ENCODE data around the gene KRT16. TPM values are rescaled to one million over a fixed set of nuclear protein-coding genes. Genes with fewer than 3 reads are reported as not detected.
"Not testable (repeated sequence)": the region's sequence is repeated elsewhere in the genome, so short reads cannot be mapped to it uniquely, and the experiment has no call there.

The KRT16 gene
- total RNA-seq, 1 donor from 2014 or later = not detected

DNA sequence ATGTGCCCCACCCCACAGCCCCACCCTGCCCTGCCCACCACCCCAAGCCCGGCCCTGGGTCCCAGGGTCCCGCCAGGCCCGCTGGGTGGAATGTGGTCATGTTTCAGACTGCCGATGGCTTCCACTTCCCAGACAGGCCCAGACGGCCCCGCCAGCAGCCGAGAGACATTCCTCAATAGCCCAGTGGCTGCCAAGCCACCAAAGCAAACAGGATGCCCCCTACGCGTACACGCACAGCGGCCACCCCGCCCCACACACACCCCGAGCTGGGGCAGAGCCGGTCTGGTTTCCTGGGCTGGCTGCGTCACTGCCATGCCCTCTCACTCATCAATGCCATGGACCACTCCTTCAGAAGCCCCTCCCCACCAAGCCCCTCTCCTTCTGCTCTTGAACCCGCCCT, 13.0 kb upstream of the KRT16 start:
- Mint-ChIP-seq H3K4me1 (ENCODE audit: unreplicated experiment) (peaks cover 2% of the 10 kb centered on the region), H3K27me3 (ENCODE audit: unreplicated experiment) (peaks cover 14% of the 10 kb centered on the region), H3K9me3 (ENCODE audit: unreplicated experiment) (no peaks in the 10 kb centered on the region), H3K4me3 (ENCODE audit: unreplicated experiment) (no peak overlapping the region), H3K27ac (ENCODE audit: unreplicated experiment) (no peak overlapping the region), H3K36me3 (ENCODE audit: low read depth, unreplicated experiment) (no peaks in the 10 kb centered on the region)
- TF ChIP-seq, protein P1, sequence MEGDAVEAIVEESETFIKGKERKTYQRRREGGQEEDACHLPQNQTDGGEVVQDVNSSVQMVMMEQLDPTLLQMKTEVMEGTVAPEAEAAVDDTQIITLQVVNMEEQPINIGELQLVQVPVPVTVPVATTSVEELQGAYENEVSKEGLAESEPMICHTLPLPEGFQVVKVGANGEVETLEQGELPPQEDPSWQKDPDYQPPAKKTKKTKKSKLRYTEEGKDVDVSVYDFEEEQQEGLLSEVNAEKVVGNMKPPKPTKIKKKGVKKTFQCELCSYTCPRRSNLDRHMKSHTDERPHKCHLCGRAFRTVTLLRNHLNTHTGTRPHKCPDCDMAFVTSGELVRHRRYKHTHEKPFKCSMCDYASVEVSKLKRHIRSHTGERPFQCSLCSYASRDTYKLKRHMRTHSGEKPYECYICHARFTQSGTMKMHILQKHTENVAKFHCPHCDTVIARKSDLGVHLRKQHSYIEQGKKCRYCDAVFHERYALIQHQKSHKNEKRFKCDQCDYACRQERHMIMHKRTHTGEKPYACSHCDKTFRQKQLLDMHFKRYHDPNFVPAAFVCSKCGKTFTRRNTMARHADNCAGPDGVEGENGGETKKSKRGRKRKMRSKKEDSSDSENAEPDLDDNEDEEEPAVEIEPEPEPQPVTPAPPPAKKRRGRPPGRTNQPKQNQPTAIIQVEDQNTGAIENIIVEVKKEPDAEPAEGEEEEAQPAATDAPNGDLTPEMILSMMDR (IDR thresholded peaks at IDR 0.05; ENCODE audit: unreplicated experiment) = no peak
- no peak for DNase-seq (ENCODE audit: low spot score)

DNA sequence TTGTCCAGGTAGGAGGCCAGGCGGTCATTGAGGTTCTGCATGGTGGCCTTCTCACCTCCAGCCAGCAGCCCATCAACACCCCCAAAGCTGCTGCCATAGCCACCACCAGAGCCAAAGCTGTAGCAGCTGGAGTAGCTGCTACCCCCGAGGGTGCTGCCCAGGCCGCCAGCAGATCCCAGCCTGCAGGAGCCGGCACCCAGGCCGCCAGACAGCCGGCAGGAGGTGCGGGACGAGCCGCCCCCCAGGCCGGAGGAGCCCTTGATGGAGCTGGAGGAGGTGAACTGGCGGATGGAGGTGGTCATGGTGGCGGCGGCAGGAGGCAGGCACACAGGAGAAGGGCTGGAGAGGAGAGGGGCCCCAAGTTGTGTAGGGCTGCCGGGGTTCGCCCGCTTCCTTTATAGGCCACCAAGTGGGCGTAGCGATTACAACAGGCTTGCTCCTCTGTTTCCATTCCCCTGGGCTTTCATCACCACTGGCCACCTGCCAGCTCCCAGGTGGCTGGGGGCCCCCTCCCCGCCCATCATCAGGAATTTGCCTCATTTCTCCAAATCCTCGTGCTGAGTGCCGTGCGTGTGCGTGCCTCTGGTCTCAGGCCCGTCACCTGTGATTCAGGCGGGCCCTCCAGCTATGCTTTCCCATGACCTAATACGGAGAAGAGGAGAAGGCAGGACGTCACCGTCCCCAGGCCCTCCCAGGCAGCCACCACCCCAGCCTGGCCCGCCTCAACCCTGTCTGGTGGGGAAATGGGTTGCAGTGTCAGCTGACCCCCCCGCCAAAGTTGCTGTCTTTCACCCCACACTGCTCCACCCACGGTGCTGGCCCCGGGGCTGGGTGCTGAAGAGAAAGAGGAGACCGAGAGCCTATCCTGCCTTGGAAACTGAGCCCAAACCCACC, 11.9 kb upstream of the KRT16 start, which contains the start of gene KRT17:
KRT17 (minus strand) TSS at position 368 of the 894 bp plus-strand sequence; CDS start at position 302, 66 bp downstream.
- H3K27ac Mint-ChIP-seq (ENCODE audit: unreplicated experiment) = no peak within 1 kb of the TSS
- H3K27me3 Mint-ChIP-seq (ENCODE audit: unreplicated experiment) = peaks cover 14% of the 10 kb centered on the region

DNA sequence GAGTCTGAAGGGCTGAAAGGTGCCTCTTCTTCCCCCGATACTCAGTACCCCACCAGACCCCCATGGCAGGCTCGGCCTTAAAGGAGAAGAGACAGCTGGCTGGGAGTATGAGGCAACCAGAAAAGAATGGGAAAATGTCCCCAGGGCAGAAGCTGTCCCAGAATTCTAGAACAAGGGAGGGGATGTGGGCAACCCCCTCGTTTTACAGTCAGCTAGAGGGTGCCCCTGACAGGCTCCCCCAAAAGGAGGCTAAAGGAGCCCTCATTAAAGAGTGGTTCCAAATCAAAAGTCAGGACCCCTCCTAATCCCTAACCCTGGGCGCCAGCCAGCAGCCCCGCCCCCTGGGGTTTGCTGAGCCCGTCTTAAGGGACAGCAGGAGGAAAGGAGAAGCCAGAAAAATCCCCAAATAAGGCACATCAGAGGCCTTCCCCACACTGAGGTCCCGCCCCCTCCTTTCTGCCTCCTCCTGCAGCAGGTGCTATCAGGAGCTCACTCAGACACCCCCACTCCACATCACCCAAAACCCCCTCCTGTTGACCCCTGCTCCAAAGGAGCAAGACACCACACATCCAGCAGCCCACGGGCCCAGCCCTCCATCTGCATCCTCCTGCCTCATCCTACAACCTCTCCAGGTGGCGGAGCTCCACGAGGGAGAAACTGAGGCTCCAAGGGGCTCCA, 10.8 kb upstream of the KRT16 start:
- H3K4me1 Mint-ChIP-seq (ENCODE audit: unreplicated experiment); DNase-seq (ENCODE audit: low spot score); H3K4me3 Mint-ChIP-seq (ENCODE audit: unreplicated experiment); H3K9me3 Mint-ChIP-seq (ENCODE audit: unreplicated experiment); H3K36me3 Mint-ChIP-seq (ENCODE audit: low read depth, unreplicated experiment); H3K27ac Mint-ChIP-seq (ENCODE audit: unreplicated experiment): not testable (repeated sequence)
- H3K27me3 Mint-ChIP-seq (ENCODE audit: unreplicated experiment) = peaks cover 14% of the 10 kb centered on the region

More for the DNA sequence above, 11.9 kb upstream of the KRT16 start, which contains the start of gene KRT17:
- DNase-seq (ENCODE audit: low spot score) = no peak
- peaks cover 2% of the 10 kb centered on the region for H3K4me1 Mint-ChIP-seq (ENCODE audit: unreplicated experiment)
- H3K36me3 Mint-ChIP-seq (ENCODE audit: low read depth, unreplicated experiment) = no peaks in the 10 kb centered on the region
- no peaks in the 10 kb centered on the region for H3K9me3 Mint-ChIP-seq (ENCODE audit: unreplicated experiment)
- no peak within 1 kb of the TSS for H3K4me3 Mint-ChIP-seq (ENCODE audit: unreplicated experiment)
- TF ChIP-seq, protein P1 (IDR thresholded peaks at IDR 0.05; ENCODE audit: unreplicated experiment) = no peak

DNA sequence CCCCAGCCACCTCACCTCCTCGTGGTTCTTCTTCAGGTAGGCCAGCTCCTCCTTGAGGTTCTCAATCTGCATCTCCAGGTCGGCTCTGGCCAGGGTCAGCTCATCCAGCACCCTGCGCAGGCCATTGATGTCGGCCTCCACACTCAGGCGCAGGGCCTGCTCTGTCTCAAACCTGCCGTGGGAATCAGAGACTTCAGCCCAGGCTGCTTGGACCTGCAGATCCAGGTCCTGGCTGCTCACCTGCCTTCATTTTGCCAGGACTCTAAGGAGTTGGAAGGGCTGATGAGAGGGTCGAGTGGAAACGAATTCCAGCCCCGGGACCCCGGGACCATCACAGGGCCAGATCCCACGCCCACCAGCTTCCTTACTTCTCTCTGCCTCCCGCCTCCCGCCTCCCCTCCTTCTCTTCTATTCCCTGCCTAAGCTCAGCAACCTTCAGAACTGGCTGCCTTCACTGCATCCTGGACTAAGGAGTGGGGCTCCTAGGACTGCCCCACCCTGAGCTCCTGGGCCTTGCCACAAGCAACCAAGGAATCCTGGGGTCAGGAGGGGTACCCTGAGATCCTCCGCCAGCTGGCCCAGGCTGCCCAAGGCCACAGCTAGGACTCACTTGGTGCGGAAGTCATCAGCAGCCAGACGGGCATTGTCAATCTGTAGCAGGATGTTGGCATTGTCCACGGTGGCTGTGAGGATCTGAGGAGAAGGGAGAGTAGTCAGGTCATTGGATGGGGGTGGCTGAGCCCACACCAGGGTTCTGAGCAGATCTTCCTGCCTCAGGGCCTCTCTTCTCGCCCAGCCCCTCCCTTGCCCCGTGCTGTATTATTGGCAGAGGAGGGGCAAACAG, 10.0 kb upstream of the KRT16 start:
- H3K27ac Mint-ChIP-seq (ENCODE audit: unreplicated experiment); H3K9me3 Mint-ChIP-seq (ENCODE audit: unreplicated experiment); DNase-seq (ENCODE audit: low spot score); H3K36me3 Mint-ChIP-seq (ENCODE audit: low read depth, unreplicated experiment); H3K4me1 Mint-ChIP-seq (ENCODE audit: unreplicated experiment); H3K4me3 Mint-ChIP-seq (ENCODE audit: unreplicated experiment): not testable (repeated sequence)
- H3K27me3 Mint-ChIP-seq (ENCODE audit: unreplicated experiment) = peaks cover 11% of the 10 kb centered on the region

DNA sequence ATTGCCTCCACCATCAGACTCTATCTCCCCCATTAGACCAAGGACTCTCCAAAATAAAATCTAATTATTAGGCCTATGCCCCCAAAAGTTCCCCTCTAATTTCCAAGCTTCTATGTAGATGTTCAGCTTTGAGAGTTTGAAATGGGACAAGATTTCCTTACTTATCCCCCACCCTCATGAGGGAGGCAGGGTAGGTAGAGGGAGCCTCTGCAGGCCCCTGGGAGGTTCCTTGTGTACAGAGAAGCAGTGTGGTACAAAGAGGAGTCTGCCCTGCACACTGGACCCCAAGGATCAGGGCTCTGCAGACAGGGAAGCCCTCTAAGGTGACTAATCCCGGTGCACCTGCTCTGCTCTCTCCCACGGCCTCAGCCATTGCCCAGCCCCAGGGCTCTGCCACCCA, 9.3 kb upstream of the KRT16 start:
- Mint-ChIP-seq H3K36me3 (ENCODE audit: low read depth, unreplicated experiment) (no peaks in the 10 kb centered on the region), H3K27ac (ENCODE audit: unreplicated experiment) (no peak overlapping the region), H3K27me3 (ENCODE audit: unreplicated experiment) (peaks cover 7% of the 10 kb centered on the region), H3K9me3 (ENCODE audit: unreplicated experiment) (no peaks in the 10 kb centered on the region), H3K4me3 (ENCODE audit: unreplicated experiment) (no peak overlapping the region), H3K4me1 (ENCODE audit: unreplicated experiment) (no peaks in the 10 kb centered on the region)
- no peak for DNase-seq (ENCODE audit: low spot score)
- TF ChIP-seq, protein P1 (IDR thresholded peaks at IDR 0.05; ENCODE audit: unreplicated experiment) = no peak

DNA sequence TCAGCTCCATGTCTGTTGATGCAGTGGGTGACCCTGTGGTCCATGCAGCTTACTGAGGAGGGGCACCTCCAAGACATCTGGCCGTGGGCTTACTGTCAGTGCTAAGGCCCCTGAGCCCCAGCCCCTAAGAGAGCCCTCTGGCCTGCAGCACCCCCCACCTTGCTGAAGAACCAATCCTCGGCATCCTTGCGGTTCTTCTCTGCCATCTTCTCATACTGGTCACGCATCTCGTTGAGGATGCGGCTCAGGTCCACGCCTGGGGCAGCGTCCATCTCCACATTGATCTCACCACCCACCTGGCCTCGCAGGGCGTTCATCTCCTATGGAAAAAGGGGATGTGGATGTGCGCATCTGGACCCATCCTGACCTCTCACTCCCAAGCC, 8.9 kb upstream of the KRT16 start:
- H3K9me3 Mint-ChIP-seq (ENCODE audit: unreplicated experiment); H3K27ac Mint-ChIP-seq (ENCODE audit: unreplicated experiment); H3K4me1 Mint-ChIP-seq (ENCODE audit: unreplicated experiment): not testable (repeated sequence)

More for the DNA sequence above, 8.9 kb upstream of the KRT16 start:
- not testable (repeated sequence) for DNase-seq (ENCODE audit: low spot score); H3K36me3 Mint-ChIP-seq (ENCODE audit: low read depth, unreplicated experiment); H3K4me3 Mint-ChIP-seq (ENCODE audit: unreplicated experiment); H3K27me3 Mint-ChIP-seq (ENCODE audit: unreplicated experiment)
